ENCODE results near the gene WDFY3.

WDFY3 gene

DNA sequence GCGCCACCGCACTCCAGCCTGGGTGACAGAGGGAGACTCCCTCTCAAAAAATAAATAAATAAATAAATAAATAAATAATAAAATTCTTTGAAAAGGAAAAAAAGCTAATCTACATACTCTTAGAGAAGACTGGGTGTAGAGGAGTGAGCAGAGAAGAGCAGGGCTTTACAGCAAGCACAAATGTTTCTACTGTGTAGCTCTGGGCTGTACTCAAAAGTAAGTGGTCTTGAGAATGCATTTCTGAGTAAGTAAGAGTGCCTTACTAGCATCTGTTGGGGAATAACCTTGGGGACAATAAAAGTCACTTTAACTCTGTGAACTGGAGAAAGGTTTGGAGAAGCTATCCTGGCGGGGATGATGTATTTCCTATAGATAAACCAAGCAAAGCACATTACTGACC is 185.8 kb downstream of the WDFY3 start:
- DNase-seq, result no peak

DNA sequence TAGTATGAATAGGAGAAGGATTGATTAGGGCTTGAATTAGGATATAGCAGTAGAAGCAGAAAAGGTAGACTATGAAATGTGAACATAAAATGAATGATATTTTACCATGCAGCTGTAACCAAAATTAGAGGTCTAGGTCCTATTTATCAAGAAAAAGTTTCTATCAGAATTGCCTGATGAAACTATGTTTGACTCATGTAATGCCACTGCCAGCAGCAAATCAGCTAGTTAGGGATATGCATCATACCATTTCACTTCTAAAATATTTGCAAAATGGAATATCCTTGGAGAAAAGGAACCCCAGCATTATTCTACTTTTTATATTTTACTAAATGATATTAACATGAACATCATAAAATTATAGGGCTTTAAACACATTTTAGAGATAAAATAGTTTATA is 188.4 kb downstream of the WDFY3 start:
- no peak for DNase-seq

- no peak for DNase-seq
Measured at GRCh38 chr4:84767168-84767567, 199.3 kb downstream of the WDFY3 start.

DNA sequence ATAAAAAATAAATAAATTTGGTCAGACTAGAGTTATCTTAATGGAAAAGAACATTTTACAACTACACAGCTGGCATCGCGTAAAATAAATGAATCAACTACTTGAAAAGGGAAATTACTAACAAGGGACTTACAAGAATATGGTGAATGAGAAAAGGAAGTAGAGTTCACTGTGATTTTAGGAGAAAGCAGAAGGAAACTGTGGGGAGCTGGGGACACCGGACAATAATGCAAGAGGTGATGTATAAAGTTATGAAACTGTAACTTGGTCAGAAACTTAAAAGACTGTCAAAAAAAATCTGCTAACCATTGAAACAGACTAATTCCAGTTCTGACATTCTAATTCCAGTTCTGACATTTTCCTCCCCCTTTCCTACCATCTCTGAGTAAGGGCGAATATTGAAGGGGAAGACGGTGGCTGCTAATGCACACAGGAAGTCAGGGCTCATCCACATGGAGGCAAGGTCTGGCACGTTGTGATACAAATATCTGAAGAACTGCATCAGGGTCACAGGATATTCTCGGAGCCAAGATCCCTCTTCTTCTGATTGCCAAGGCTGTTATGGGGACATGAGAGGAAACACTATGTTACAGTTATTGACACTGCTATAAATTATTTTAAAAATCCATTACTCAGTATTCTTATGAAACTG is 213.0 kb downstream of the WDFY3 start:
- no peak for DNase-seq

DNA sequence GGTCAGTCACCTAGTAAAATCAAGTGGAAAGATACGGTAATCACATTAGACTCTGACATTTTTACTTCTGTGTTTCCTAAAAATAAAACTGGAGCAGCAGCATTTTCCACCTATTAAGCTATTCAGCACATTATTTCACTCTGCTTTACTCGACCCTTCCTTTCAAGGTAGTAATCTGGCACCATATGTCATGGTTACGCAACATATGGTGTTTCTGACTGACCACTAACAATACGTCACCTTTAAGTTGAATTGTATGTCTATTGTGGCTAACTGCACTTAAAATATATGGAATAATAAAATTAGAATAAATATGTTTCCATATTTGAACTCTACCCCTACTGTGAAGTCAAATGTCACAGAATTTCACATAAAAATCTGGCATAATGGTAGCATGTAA is 214.8 kb downstream of the WDFY3 start:
- DNase-seq, result no peak

- no peak for DNase-seq
Measured at GRCh38 chr4:84750960-84751283, 215.6 kb downstream of the WDFY3 start.

DNA sequence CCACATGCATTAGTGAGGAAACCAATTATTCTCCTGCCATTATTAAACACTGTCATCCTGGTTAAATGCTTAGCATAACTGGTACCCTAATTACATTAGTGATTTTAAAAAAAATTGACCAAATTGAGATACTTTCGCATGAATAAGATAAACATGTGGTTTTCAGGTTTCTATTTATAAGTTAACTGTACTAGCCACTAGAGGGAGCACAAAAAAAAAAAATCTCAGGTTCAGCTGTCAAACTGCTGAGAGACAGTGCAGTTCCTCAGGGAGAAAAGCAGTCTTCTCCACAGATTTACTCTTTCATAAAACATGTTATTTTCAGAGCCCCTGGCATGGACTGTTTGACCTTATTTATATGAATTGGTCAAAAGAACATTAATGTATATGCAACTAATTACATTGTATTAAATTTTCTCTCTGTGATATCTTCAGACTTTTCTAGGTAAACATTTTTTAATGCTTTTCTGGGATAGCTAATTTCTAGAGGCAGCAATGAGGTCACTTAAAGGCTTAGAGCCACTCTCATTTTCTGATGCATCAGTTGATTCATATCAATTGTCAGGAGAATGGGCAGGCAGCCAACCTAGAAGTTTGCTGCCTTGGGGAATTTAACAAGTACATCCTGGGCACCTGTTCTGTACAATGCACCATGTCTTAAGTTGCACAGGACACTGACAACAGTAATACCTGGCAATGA is 216.1 kb downstream of the WDFY3 start:
- no peak for DNase-seq

GRCh38 chr4:84740057-84740456 is 226.4 kb downstream of the WDFY3 start:
- no peak for DNase-seq

DNA sequence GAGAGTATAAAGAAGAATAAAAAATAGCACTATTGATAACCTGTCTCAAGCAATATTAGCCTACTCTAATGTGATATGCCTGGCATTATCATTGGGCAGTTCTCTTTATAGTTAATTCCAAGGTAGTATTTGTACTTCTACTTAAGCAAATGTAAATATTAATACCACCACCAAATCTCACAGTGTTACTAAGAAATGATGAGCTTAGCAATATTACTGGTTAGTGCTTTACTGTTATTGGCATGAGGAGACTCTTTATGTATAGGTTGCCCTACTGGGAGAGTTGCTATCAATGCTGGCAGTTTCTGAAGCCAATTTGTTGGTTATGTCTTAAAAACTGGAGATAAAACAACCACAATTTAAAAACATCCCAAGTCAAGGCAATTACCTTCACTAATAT is 227.9 kb downstream of the WDFY3 start:
- no peak for DNase-seq

DNA sequence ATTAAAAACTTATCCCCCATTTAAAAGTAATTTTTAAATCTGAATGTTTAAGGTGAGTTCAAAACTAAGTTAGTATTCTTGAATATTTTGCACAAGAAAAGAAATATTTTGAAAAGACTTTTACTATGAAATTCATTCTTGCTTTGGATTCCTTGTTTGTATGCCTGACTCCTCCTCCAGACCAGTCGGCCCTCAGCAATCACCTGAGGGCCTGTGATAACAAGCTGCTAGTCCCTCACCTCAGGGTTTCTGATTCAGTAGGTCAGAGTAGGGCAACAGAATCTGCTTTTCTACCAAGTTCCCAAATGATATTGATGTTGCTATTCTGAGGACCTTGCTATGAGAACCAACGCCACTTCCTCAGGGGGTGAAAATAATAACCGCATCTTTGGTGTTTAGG is 228.8 kb downstream of the WDFY3 start:
- DNase-seq, result no peak

- DNase-seq, result no peak
Measured at GRCh38 chr4:84734037-84734436, 232.5 kb downstream of the WDFY3 start.

DNA sequence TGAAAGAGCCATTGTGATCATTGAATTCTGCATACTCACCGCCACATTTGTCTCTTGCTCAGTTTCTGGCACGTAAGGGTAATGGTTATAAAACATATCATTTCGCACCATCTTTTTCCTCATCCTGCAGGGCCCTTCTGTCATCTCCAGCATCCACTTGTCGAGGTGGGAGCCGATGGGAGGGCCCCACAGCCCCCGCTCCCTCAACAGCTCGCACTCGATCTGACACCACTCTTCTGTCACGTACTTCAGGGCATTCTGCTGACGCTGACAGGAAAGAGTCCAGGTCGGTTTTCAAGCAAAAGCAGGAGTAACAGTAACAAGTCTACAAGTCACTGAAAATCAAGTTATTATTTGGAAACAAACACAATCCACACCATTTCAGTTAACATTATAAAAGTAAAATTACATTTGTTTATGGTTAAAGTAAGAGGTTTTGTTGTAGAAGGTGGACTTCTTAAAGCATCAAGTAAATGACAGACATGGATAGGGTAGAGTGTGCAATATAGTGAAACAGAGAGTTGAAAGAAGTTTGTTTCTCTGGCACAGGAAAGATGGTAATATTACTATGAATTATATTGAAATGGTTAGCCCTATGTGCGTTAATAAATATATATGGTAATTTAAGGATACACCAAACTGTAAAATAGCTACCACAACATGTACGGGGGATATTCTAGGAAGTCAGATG is 233.0 kb downstream of the WDFY3 start:
- no peak for DNase-seq

GRCh38 chr4:84730375-84730774 is 236.1 kb downstream of the WDFY3 start:
- no peak for DNase-seq

DNA sequence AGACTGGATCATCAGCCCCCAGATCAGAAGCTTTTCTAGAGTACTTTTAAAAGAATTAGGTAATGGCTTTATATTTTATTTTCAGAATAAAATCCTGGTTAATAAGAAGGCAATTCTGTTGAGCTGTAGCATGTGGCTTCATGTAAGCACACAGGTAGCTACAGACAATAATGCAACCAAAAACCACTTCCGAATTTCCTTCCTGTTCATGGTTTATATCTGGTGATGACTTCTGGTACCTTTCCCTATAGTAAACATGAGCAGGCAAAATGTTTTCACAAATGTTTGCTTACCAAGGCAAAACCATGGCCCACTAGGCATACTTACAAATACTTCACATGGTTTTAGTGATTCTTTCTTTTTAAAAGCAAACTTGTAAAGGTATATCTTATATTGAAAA is 239.0 kb downstream of the WDFY3 start:
- DNase-seq, result no peak

DNA sequence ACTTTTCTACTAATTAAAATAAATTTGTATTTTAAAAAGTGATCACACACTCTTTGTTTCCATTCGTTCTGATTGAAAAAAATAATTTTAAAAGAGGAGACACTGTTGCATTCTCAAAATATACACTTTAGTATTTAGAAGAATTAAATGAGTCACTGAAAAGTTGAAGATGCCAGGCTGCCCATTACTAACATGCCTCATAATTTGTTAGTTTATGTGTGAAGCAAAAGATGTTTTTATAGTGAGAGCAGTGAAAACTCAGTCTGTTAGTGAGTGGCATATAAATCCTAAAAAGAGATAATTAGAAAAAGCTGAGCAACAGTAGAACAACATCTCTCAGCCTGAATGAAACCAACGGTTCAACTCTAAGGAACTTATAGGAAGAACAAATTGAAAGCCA is 240.1 kb downstream of the WDFY3 start:
- DNase-seq, result no peak

DNA sequence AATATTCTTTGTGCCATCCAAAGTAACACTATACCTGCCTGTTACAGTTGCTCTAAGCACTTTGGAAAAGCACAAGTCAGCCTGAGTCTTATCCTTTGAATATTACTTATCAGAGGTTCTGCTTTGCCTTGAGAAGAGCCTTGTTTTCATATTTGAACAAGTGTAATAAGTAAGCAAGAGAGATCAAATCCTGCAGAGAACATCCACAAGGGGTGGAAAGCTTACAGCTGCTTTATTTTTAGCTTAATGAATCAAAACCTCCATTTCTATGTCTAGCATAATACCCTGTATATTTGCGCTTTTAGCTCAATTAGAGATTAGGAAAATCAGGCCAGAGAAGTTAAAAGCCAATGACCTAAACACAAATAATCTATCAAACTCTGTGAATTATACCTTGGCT is 243.8 kb downstream of the WDFY3 start:
- no peak for DNase-seq

- no peak for DNase-seq
Measured at GRCh38 chr4:84719115-84719514, 247.4 kb downstream of the WDFY3 start.

GRCh38 chr4:84718699-84719098 is 247.8 kb downstream of the WDFY3 start:
- no peak for DNase-seq

GRCh38 chr4:84710548-84710947 is 255.9 kb downstream of the WDFY3 start:
- DNase-seq, result no peak

- no peak for DNase-seq
Measured at GRCh38 chr4:84708406-84709135, 257.9 kb downstream of the WDFY3 start.

DNA sequence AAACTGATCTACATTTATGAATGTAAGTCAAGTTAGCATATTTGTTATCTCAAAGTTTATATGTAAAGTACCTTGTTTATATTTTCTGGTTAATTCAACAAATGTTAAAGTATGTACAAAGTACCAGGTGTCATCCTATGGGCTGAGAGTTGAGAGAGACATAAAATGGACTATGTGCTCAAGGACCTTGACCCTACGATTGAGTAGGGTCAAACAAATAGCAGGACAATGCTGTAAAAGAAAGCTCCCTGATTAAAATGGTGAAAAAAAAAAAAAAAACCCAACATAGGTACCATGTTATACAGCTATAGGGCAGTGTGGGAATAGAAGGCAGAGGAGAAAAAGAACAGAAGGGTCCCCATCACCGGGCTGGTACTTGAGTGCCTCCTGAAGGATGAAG is 260.2 kb downstream of the WDFY3 start:
- DNase-seq, result no peak

DNA sequence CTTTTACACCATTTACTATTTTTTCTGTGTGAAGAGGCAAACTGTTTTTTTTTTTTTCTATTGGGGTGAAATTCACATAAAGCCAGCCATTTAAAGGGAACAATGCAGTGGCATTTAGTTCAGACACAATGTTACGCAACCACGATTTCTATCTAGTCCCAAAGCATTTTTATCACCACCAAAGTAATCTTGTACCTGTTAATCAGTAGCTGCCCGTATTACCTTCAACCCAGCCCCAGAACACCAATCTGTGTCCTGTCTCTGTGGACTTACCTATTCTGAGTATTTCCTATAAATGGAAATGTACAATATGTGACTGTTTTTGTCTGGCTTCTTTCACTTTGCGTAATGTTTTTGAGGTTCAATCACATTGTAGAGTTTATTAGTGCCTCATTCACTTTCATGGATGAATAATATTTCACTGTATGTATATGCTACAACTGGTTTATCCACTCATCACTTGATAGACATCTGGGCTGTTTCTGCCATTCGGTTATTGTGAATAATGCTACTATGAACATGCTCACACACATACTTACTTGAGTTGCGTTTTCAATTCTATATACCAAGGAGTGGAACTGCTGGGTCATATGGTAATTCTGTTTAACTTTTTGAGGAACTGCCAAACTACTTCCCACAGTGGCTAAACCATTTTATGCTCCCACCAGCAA is 267.4 kb downstream of the WDFY3 start:
- DNase-seq, result no peak

- no peak for DNase-seq
Measured at GRCh38 chr4:84697615-84698201, 268.8 kb downstream of the WDFY3 start.

Measured in stimulated activated CD4-positive, alpha-beta T cell treated with anti-CD3 and anti-CD28 coated beads, Interleukin-2, amount 100 ng/mL, for 48 hours (primary cell).